ENCODE measurements around the gene ACP5.

ACP5 gene

DNA sequence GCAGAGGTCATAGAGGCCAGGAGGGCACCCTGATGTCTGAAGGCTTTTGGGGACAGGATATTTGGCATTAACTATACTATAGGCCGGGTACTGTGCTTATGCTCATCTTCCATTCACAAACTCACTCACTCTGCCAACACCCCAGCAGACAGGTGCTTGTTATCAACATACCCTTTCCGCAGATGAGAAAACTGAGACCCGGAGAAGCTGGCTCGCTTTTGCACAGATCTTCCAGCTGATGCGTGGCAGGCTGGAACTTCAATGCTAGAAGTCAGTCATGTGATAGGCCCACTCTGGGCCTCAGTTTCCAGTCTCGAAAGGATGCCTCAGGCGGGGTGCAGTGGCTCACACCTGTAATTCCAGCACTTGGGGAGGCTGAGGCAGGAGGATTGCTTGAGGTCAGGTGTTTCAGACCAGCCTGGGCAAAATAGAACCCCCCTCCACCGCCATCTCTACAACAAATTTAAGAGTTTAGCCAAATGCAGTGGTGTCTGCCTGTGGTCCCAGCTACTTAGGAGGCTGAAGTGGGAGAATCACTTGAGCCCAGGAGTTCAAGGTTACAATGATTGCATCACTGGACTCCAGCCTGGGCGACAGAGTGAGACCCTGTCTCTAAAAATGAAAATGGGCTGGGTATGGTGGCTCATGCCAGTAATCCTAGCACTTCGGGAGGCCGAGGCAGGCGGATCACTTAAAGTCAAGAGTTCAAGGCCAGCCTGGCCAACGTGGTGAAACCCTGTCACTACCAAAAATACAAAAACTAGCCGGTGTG, 29.3 kb downstream of the ACP5 start:
- no peak for DNase-seq

GRCh38 chr19:11541238-11541637, 36.2 kb downstream of the ACP5 start:
- no peak for DNase-seq

GRCh38 chr19:11540645-11541044, 36.8 kb downstream of the ACP5 start:
- no peak for DNase-seq

- DNase-seq = no peak
Measured at GRCh38 chr19:11539495-11540365, 37.7 kb downstream of the ACP5 start.

DNA sequence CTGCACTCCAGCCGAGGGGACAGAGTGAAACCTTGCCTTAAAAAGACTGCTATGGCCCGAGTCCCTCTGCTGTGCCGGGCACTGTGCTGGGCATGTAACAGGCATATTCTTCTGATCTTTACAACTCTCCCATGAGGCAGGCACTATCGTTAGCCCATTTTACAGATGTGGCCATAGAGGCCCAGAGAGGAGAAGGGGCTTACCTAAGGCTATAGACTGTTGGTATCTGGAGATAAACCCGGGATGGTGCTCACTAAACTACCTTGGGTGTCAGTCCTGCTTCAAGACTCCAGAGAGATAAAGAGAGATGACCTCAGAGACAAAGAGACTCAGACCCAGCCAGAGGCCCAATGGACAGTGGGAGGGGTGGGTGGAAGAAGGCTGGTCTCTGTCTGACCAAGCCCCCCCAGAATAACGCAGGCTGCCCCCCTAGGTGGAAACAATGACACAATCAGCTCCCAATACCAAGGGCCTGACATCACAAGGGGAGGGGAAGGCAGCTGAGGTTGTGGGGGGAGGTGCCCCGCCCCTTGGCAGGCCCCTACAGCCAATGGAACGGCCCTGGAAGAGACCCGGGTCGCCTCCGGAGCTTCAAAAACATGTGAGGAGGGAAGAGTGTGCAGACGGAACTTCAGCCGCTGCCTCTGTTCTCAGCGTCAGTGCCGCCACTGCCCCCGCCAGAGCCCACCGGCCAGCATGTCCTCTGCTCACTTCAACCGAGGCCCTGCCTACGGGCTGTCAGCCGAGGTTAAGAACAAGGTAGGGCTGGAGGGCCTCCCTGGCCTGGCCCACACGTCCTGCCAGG, 39.0 kb downstream of the ACP5 start, which contains the start of gene CNN1:
CNN1 (plus strand) TSS at position 620 of the 805 bp plus-strand sequence; CDS start at position 697, 77 bp downstream.
- no peak for DNase-seq

GRCh38 chr19:11535792-11536595, 41.5 kb downstream of the ACP5 start:
- DNase-seq = peak; percentile 29

GRCh38 chr19:11534948-11535347, 42.5 kb downstream of the ACP5 start:
- DNase-seq = no peak

DNA sequence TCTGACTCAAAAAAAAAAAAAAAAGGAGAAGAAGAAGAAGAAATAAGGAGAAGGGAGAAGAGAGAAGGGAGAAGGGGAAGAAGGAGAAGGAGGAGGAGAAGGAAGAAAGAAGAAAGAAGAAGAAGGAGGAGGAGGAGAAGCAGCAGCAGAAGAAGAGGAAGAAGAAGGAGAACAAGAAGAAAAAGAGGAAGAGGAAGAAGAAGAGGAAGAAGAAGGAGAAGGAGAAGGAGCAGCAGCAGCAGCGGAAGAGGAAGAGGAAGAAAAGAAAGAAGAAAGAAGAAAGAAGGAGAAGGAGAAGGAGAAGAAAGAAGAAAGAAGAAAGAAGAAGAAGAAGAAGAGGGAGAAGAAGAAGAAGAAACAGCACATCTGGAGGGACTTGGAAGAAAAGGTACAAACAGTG, 42.9 kb downstream of the ACP5 start:
- no peak for DNase-seq

- DNase-seq = peak; percentile 81
Measured at GRCh38 chr19:11530432-11530831, 47.0 kb downstream of the ACP5 start.

- DNase-seq = peak; percentile 92
Measured at GRCh38 chr19:11528551-11529341, 48.7 kb downstream of the ACP5 start, which contains the start of gene ECSIT. Gene ECSIT, minus strand, starts transcription at chr19:11529134. Its CDS starts 9,964 bp downstream, at chr19:11519170.

Data from NCI-H1694 treated with DMSO at 0.1 percent for 48 hours (cell line).